ENCODE data around the gene PREB.
A peak's percentile ranks its signal among the peaks of the same experiment; 100 is the strongest.

The PREB gene

GRCh38 chr2:27093430-27094352 lies 40.7 kb downstream of the PREB start:
- DNase-seq = no peak

GRCh38 chr2:27092696-27093429 lies 41.6 kb downstream of the PREB start:
- no peak for DNase-seq

GRCh38 chr2:27091746-27092695 lies 42.4 kb downstream of the PREB start:
- DNase-seq = no peak

GRCh38 chr2:27089111-27089954 lies 45.1 kb downstream of the PREB start:
- DNase-seq = no peak

- DNase-seq = no peak
Observed at GRCh38 chr2:27088634-27089033, 45.8 kb downstream of the PREB start.

- DNase-seq = no peak
Observed at GRCh38 chr2:27087823-27088410, 46.5 kb downstream of the PREB start.

GRCh38 chr2:27086724-27087593 lies 47.5 kb downstream of the PREB start, which contains the start of gene KHK:
TSS of gene KHK (plus strand) at chr2:27086772. CDS start at chr2:27087260, 488 bp downstream.
- peak; percentile 77 for DNase-seq

GRCh38 chr2:27086090-27086723 lies 48.2 kb downstream of the PREB start:
- peak; percentile 91 for DNase-seq

- peak; percentile 49 for DNase-seq
Observed at GRCh38 chr2:27085673-27086089, 48.8 kb downstream of the PREB start.

GRCh38 chr2:27085062-27085672 lies 49.3 kb downstream of the PREB start:
- no peak for DNase-seq

- DNase-seq = no peak
Observed at GRCh38 chr2:27084297-27085061, 50.0 kb downstream of the PREB start.

- DNase-seq = no peak
Observed at GRCh38 chr2:27083410-27084296, 50.8 kb downstream of the PREB start.

- no peak for DNase-seq
Observed at GRCh38 chr2:27082773-27083409, 51.5 kb downstream of the PREB start.

- DNase-seq = no peak
Observed at GRCh38 chr2:27081984-27082772, 52.3 kb downstream of the PREB start.
